Epidermal melanocyte (primary cell): Measurements from ENCODE around the gene MGAT5.
A peak's percentile ranks its signal among the peaks of the same experiment; 100 is the strongest.

Experiments used
- DNase-seq: peaks from one replicate; pipeline ENCODE4 v3.0.0; 2011; ENCODE audit warnings: low spot score; ENCODE audit not compliant: insufficient read length

MGAT5 gene

GRCh38 chr2:134253117-134253704 lies 661 bp upstream of the MGAT5 start:
- DNase-seq, result no peak

- no peak for DNase-seq
These were observed 952 bp downstream of the MGAT5 start for GRCh38 chr2:134254824-134255223.

DNA sequence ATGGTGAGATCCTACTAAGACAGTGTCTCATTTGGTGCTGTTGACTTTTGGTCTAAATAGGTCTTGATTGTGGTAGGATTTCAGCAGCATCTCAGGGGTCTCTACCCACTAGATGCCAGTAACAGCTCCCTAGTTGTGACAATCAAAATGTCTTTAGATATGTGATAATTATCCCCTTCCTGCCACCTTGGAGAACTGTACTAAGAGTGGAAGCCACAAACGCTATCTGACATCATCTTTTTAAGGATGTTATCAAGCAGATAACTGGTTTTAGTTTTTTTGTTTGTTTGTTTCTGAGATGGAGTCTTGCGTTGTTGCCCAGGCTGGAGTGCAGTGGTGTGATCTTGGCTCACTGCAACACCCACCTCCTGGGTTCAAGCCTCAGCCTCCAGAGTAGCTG lies 3.1 kb downstream of the MGAT5 start:
- no peak for DNase-seq

- DNase-seq, result no peak
These were observed 3.6 kb downstream of the MGAT5 start for GRCh38 chr2:134257509-134257908.

- no peak for DNase-seq
These were observed 4.3 kb downstream of the MGAT5 start for GRCh38 chr2:134257965-134258683.

GRCh38 chr2:134258684-134259388 lies 5.0 kb downstream of the MGAT5 start:
- DNase-seq, result no peak

DNA sequence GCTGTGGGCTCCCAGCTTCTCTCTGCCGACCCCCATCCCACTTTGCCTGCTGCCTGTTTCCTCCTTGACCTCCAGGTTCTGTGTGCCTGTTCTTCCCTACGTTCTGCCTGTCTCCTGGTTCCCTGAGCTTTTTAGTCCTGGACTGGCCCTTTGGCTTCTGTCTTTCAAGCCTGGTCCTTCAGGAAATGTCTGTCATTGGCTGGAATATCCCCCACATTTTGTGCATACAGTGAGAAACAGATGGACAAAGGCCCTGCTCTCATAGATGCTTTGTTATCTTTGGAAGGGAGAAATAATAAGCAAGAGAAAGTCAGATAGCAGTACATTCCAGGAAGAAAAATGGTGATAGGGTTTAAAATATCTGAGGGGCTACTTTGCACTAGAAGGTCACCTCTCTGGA lies 5.7 kb downstream of the MGAT5 start:
- DNase-seq, result no peak

DNA sequence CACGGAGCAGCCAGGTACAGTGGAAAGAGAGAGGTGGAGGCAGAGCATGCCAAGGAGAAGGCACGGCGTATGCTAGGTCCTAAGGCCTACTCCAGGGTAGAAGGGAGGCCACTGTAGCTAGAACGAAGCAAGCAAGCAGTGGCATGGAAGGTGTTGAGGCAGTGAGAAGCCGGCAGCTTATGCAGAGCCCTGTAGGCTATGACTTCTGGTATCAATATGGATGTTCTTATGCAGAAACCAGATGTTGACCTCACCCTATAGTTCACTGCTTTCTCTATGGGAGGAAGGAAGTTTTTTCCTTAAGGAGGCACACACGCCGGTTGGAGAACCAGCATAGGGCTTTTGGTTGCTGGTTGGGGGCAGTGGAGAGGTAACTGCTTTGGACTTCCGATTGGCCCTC lies 6.1 kb downstream of the MGAT5 start:
- DNase-seq, result no peak

- DNase-seq, result peak; percentile 80
These were observed 6.8 kb downstream of the MGAT5 start for GRCh38 chr2:134260713-134261112.

GRCh38 chr2:134261398-134262131 lies 7.7 kb downstream of the MGAT5 start:
- no peak for DNase-seq

GRCh38 chr2:134262684-134263083 lies 8.8 kb downstream of the MGAT5 start:
- no peak for DNase-seq

GRCh38 chr2:134268265-134268664 lies 14.4 kb downstream of the MGAT5 start:
- no peak for DNase-seq

- no peak for DNase-seq
These were observed 15.4 kb downstream of the MGAT5 start for GRCh38 chr2:134269230-134269629.

DNA sequence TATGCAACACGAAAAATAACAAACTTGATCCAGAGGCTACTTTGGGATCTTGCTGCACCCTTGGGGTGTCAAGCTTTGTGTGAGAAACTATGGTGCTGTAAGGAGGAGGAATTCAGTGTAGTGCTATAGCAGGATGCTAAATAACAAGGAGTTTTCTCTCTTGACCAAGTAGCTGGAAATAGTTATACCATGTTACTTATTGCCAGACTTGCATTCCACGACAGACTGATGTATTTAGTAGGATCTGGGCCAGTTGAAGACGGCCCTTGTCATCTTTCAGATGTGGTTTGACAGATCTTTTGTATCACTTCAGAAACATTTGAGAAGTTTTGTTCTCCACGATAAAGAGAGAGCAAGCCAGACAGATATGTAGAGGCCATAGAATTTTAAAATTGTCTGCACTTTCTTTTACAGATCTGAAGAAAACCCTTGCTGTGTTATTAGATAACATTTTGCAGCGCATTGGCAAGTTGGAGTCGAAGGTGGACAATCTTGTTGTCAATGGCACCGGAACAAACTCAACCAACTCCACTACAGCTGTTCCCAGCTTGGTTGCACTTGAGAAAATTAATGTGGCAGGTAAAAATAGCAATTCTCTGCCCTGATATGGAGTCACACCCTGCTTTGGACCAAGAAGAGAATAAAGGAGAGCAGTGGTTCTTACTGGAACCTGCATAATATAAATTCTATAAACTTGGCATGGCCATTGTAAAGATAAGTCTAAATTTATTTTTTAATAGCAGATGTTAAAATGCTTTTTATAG lies 16.3 kb downstream of the MGAT5 start:
- DNase-seq, result no peak

GRCh38 chr2:134271758-134272157 lies 17.9 kb downstream of the MGAT5 start:
- DNase-seq, result no peak

DNA sequence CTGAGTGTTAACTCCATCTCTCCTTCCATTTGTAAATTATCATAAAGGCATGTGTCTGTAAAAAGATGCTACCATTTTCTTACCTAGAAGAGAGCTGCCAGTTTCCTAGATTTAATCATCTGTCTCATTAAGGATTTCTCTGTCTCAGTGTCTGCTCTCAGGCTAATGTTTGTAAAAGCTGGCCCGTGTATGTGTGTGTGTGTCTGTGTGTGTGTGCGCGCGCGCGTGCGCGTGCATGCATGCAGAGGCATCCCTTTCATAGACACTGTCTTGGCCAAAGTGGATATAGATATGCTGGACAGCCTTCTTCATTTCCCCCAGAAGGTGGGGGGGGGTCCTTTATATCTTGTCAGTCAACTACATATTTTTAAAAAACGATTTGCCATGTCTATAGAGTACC lies 18.9 kb downstream of the MGAT5 start:
- DNase-seq, result no peak

DNA sequence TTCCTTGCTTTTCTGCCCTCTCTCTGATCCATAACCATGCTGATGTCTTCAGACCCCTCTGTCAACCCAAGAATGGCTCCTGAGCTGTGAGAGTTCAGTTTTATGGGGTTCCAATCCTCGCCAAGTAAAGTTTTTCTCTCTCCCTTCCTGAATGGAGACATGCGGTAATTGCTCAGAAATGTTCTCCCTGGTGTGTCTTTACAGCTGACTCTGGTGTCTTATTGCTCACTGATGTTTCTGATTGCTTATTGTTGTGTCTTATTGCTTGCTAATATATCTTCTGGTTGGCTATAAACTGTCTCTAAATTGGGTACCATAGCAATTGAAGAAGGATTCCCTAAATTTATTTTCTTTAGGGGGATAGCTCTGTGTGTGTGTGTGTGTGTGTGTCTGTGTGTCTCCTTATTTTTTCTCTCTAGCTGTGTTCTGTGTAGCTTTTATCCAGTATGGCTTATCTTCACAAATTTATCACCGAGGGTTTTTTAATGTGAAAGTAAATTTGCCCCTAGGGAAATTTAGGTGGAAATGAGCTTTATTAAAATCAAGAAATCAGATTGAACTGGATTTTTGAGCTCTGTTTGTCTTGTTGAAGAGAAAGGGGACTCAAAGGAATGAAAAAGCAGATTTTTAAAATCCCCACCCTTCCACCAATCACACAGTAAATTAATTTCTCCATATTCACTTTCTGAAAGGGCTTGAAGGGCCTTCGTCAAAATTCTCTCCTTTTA lies 19.5 kb downstream of the MGAT5 start:
- DNase-seq, result no peak

DNA sequence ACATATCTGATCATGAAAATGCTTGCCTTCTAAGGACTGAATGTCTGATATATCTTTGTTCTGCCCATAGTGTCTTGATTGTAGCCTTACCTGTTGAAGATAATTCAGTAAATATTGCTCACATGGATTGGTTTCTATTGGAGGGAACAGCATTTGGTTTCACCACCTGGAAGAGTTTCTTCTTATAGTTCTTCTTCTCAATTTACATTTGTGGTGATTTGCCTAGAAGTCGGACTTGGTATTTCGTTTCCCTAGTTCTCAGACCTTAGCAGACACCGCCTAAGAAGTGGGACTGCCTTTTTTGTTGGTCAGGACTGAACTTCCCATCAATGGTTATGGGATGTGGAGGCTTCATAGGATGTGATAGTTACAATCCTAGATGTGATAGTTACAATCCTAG lies 20.2 kb downstream of the MGAT5 start:
- DNase-seq, result no peak

- DNase-seq, result no peak
These were observed 21.4 kb downstream of the MGAT5 start for GRCh38 chr2:134275058-134275862.
